CD4-positive, alpha-beta T cell treated with Interferon gamma for 1 hour (primary cell): ENCODE data around the gene PTK6.
"Not testable (repeated sequence)": the region's sequence is repeated elsewhere in the genome, so short reads cannot be mapped to it uniquely, and the experiment has no call there.

ENCODE experiments used
- DNase-seq: peaks from one replicate; pipeline ENCODE4 v3.0.0-alpha.2; 2020

Gene PTK6

GRCh38 chr20:63491635-63492230 lies 45.4 kb downstream of the PTK6 start:
- no peak for DNase-seq

DNA sequence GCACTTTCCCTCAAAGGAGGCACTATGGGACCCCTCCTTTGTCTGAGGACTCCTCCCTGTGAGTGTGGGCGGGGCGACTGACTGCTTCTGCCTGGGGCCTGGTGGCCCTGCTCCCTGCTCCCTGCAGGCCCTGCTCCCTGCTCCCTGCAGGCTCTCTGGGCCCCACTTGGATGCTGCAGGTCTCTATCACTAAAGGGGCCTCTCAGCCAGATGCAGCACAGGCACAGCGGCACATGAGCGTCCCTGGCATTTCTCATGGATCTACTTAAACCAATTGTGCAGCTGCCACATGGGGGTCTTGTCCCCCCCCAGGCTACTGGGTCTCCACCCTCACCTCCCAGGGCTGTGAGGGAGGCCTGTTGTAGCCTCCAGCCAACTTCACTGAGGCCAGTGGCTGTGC lies 46.1 kb downstream of the PTK6 start:
- no peak for DNase-seq

DNA sequence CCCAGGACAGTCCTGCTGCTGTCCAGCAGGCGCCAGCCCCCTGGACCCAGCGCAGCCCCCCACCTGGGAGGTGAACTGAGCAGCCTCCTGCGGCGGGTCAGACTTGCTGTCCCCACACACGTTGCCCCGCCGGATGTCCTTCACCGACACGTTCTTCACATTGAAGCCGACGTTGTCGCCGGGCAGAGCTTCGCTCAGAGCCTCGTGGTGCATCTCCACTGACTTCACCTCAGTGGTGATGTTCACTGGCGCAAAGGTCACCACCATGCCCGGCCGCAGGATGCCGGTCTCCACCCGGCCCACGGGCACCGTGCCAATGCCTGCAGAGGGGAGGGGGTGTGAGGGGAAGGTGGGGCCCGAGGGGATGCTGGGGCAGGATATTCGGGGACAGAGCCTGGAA lies 46.8 kb downstream of the PTK6 start:
- no peak for DNase-seq

GRCh38 chr20:63488315-63489251 lies 48.6 kb downstream of the PTK6 start:
- no peak for DNase-seq

GRCh38 chr20:63487781-63488241 lies 49.4 kb downstream of the PTK6 start:
- DNase-seq = no peak

DNA sequence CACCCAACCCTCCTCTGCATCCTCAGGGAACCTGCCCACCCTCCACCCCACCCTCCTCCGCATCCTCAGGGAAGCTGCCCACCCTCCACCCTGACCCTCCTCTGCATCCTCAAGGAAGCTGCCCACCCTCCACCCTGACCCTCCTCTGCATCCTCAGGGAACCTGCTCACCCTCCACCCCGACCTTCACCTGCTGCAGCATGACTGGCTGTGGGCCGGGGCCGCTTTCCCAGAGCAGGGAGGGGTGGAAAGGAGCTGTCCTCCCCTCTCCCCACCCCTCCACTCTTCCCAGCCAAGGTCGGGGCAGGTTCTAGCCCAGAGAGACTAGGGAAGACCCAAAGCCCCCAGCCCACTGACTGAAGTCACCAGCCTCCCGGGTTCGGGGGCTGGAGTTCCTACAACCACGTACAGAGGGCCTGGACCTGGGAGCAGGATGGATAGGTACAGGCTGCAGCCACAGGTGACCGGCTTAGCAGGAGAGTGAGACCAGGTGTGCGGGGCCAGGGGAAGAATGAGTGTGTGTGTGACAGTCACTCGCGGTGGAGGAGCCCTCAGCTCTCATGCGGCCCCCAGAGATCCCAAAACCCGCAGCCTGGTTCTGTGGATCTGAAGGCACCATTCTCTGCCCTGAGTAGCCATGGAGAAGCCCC lies 49.9 kb downstream of the PTK6 start:
- DNase-seq = no peak

DNA sequence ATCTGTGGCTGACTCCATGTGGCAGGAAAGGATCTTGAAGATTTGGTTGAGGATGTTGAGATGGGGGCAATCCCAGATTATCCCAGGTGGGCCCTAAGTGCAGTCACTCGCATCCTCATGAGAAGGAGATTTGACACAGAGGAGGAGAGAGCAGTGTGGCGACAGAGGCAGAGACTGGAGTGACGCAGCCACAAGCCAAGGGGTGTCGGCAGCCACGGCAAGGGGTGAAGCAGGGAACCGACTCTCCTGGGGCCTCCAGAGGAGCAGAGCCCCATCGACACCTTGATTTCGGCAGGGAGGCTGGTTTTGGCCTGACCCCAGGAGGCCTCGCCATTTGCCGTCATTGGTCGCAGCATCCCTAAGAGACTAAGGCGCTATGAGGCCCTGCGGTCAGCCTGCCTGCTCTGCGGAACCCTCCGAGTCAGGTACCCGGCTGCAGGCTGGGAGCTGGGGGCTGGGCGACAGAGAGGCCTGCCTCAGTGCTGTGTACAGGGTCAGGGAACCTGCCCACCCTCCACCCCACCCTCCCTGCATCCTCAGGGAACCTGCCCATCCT lies 50.8 kb downstream of the PTK6 start:
- DNase-seq = no peak

GRCh38 chr20:63484651-63485403 lies 52.3 kb downstream of the PTK6 start:
- DNase-seq = no peak

DNA sequence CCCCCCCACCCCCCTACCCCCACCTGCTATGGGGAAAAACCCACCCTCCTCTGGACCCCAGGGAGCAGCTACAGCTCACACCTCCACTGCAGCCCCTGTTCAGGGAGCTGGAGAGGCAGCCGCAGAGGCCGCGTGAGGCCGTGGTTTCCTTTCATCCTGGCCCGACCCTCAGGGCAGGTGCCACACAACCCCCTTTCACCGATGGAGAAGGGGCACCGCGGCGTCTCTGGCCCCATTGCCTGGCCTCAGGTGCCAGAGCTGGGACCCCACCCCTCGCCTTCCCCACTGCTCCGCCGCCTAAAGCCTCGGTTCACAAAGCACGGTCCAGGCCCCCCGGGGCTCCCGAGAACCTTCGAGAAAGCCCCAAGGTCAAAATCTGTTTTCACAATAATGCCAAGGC lies 52.9 kb downstream of the PTK6 start:
- DNase-seq = no peak

GRCh38 chr20:63483834-63484233 lies 53.3 kb downstream of the PTK6 start:
- DNase-seq = no peak

DNA sequence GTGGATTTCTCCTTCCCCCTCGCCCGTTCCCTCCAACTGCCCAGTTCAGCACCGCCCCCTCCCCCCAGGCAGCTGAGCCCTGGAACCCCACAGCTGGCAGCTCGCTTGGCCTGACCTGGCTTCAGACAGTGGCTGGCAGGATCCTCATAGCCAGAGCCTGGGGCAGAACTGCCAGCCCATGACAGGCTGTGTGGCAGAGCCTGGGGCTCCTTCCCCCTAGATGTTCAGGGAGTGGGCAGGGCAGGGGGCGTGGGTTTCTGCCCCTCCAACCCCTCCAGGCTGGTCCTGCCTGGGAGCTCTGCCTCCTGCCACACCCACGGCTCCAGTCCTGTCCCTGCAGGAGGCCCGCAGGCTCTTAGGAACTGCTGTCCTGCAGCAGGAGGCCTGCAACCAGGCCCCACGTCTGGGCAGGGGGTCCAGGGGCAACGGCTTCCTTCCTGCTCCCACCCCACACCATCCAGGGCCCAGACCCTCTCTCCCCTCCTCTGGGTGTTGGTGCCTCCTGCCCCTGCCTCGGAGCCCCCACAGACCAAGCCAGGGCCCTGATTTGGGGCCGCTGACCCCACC lies 55.1 kb downstream of the PTK6 start:
- no peak for DNase-seq

GRCh38 chr20:63481503-63481902 lies 55.7 kb downstream of the PTK6 start:
- no peak for DNase-seq

GRCh38 chr20:63479695-63480419 lies 57.3 kb downstream of the PTK6 start:
- DNase-seq = not testable (repeated sequence)

- no peak for DNase-seq
Observed at GRCh38 chr20:63478346-63479302, 58.6 kb downstream of the PTK6 start.
